Small intestine (tissue), 7 donors: Measurements from ENCODE around the gene CD6. TPM values are rescaled to one million over a fixed set of nuclear protein-coding genes. Genes with fewer than 3 reads are reported as not detected.

Experiments
- DNase-seq, 2 donors: peaks; one replicate each; pipeline versions ENCODE4 v3.0.0 to v3.0.0-alpha.2; 2013
- FAIRE-seq: peaks from 2 replicates; lab custom pipeline; 2012; peaks lifted over from hg19 to GRCh38; lab: Jason Lieb, UNC
- H3K27ac ChIP-seq, 3 donors: one replicate each; pipeline ENCODE4 v1.5.1; 2013; ENCODE audit warnings: low read length in 2 of 3, mild to moderate bottlenecking in 2 of 3, control low read depth in 1 of 3, inconsistent platforms in 1 of 3, low read depth in 1 of 3, moderate library complexity in 1 of 3
- H3K27me3 ChIP-seq, 3 donors: one replicate each; pipeline ENCODE4 v1.6.1; 2013; ENCODE audit warnings: low read length in 3 of 3, inconsistent platforms in 1 of 3; ENCODE audit not compliant: control insufficient read depth in 3 of 3, insufficient read depth in 3 of 3
- H3K36me3 ChIP-seq, 3 donors: one replicate each; pipeline ENCODE4 v1.6.1; 2013; ENCODE audit warnings: low read length in 3 of 3, inconsistent platforms in 1 of 3, low read depth in 1 of 3, mild to moderate bottlenecking in 1 of 3, moderate library complexity in 1 of 3; ENCODE audit not compliant: control insufficient read depth in 3 of 3, insufficient read depth in 2 of 3
- H3K4me1 ChIP-seq, 3 donors: one replicate each; pipeline ENCODE4 v1.6.1; 2013; ENCODE audit warnings: low read length in 2 of 3, inconsistent platforms in 1 of 3, low read depth in 1 of 3, mild to moderate bottlenecking in 1 of 3, moderate library complexity in 1 of 3; ENCODE audit not compliant: control insufficient read depth in 3 of 3, insufficient read depth in 2 of 3
- H3K4me3 ChIP-seq, 3 donors: one replicate each; pipeline ENCODE4 v1.5.1; 2013; ENCODE audit warnings: low read length in 3 of 3, control low read depth in 1 of 3, inconsistent platforms in 1 of 3, low read depth in 1 of 3, mild to moderate bottlenecking in 1 of 3, moderate library complexity in 1 of 3
- H3K9me3 ChIP-seq, 2 donors: one replicate each; pipeline ENCODE4 v1.6.1; 2013; ENCODE audit warnings: low read depth in 1 of 2, low read length in 1 of 2; ENCODE audit not compliant: control insufficient read depth in 2 of 2, insufficient read depth in 1 of 2
- WGBS, 3 donors: extraction: QIAGEN DNeasy Blood & Tissue Kit; methylation state at CpG; one replicate each; pipeline ENCODE4 v1.1.7; 2013; 5-methylcytosine and 5-hydroxymethylcytosine counted together
- polyA plus RNA-seq, 4 donors: library from polyadenylated mRNA; stranded (reverse) in 3 of 4; unstranded in 1 of 4; fragments of 200-250 nt in 3 of 4; fragments of 120-200 nt in 1 of 4; gene quantifications; one replicate each; pipeline versions ENCODE4 v1.2.1 to v1.2.3, GENCODE V29; 2013
- donor health status: healthy with polysubstance abuse.
- donor health status: control.
- donor health status: control.
- donor health status: Bipolar disorder and iron deficiency.
- donor health status: healthy.

CD6 gene
- polyA plus RNA-seq, 4 donors = 1.3 to 5.1 (median 1.7) TPM

- Histone ChIP-seq H3K4me3 (no peak overlapping the region), H3K27me3 (no peaks in the 10 kb centered on the region), H3K27ac (no peak overlapping the region), H3K4me1 (no peaks in the 10 kb centered on the region), H3K36me3 (no peaks in the 10 kb centered on the region), H3K9me3 (no peaks in the 10 kb centered on the region)
- DNase-seq (no peak), FAIRE-seq (no peak)
- 84 to 92% (median 86%) methylated on average over 3 of the region's 3 CpGs for WGBS, 3 donors
Observed at GRCh38 chr11:61054513-61054912, 83.0 kb downstream of the CD6 start.

GRCh38 chr11:61054927-61055562, 83.6 kb downstream of the CD6 start:
- H3K27ac ChIP-seq = no peak overlapping the region
- no peak for DNase-seq
- 79 to 82% (median 80%) methylated on average over 16 of the region's 16 CpGs for WGBS, 3 donors
- no peaks in the 10 kb centered on the region for H3K36me3 ChIP-seq
- no peaks in the 10 kb centered on the region for H3K9me3 ChIP-seq
- no peak overlapping the region for H3K4me3 ChIP-seq
- no peak for FAIRE-seq
- H3K27me3 ChIP-seq = no peaks in the 10 kb centered on the region
- no peaks in the 10 kb centered on the region for H3K4me1 ChIP-seq

- Histone ChIP-seq H3K27me3 (no peaks in the 10 kb centered on the region), H3K9me3 (no peaks in the 10 kb centered on the region), H3K27ac (no peak overlapping the region), H3K36me3 (no peaks in the 10 kb centered on the region), H3K4me1 (no peaks in the 10 kb centered on the region), H3K4me3 (no peak overlapping the region)
- WGBS, 3 donors = 93 to 96% (median 93%) methylated on average over 8 of the region's 8 CpGs
- FAIRE-seq (no peak), DNase-seq (no peak)
Observed at GRCh38 chr11:61055776-61056175, 84.3 kb downstream of the CD6 start.

DNA sequence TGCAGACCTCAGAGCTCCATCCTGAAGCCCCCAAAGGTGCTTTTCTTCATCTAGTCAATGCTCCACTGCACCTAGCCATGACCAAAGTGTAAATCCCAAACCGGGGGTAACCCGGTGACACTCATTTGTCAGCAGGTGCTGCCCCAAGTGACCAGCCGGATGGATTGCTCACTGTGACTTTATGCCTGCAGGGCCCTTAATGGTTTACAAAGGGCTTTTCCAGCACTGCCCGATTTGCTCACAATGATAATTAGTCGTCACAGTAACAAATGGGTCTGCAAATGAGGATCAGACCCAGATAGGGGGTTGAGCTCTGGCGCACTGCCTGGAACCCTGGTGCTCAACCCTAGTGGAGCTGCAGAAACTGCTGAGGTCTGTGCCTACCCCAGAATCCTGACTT, 85.1 kb downstream of the CD6 start:
- no peaks in the 10 kb centered on the region for H3K4me1 ChIP-seq
- no peak for DNase-seq
- no peaks in the 10 kb centered on the region for H3K27me3 ChIP-seq
- no peaks in the 10 kb centered on the region for H3K9me3 ChIP-seq
- FAIRE-seq = no peak
- WGBS, 3 donors = 68 to 72% (median 72%) methylated on average over 6 of the region's 6 CpGs
- H3K4me3 ChIP-seq = no peak overlapping the region
- H3K36me3 ChIP-seq = no peaks in the 10 kb centered on the region
- no peak overlapping the region for H3K27ac ChIP-seq

DNA sequence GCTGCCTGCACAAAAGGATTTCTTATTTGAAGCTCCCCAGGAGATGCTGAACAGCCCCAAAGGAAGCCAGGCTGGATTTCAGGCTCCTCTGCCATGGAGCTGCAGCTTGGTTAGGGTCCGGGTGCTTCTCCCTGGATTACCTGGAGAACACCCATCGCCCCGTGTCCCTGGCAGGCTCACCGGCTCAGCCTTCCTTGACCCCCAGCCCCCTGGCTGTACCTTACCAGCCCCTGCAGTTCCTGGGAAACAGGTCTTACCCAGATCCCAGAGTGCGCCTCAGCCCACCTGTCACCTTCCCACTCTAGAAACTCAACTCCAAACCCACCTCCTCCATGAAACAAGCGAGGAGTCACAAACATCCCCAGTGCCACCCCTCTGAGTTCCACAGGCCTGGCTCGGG, 85.5 kb downstream of the CD6 start:
- Histone ChIP-seq H3K27me3 (no peaks in the 10 kb centered on the region), H3K9me3 (no peaks in the 10 kb centered on the region), H3K4me3 (no peak overlapping the region), H3K27ac (no peak overlapping the region), H3K4me1 (no peaks in the 10 kb centered on the region), H3K36me3 (no peaks in the 10 kb centered on the region)
- DNase-seq (no peak), FAIRE-seq (no peak)
- WGBS, 3 donors = 80 to 86% (median 82%) methylated on average over 7 of the region's 7 CpGs

DNA sequence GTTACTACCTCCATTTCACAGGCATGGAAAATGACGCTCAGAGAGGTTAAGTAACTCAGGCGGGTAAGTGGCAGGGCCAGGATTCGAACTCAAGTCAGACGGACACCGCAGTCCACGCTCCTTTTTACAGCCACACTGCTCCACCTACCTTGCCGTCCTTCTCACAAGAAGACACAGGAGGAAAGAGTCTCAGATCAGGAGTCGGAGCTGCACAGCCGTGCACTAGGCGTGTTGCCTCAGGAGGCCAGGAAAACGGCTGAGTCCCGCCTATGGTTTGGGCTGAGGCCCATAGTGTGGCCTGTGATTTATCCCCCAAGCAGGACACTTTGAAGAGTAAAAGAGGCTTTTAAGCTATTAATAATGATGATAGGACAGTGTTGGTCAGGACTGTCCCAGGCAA, 86.1 kb downstream of the CD6 start:
- DNase-seq = no peak

DNA sequence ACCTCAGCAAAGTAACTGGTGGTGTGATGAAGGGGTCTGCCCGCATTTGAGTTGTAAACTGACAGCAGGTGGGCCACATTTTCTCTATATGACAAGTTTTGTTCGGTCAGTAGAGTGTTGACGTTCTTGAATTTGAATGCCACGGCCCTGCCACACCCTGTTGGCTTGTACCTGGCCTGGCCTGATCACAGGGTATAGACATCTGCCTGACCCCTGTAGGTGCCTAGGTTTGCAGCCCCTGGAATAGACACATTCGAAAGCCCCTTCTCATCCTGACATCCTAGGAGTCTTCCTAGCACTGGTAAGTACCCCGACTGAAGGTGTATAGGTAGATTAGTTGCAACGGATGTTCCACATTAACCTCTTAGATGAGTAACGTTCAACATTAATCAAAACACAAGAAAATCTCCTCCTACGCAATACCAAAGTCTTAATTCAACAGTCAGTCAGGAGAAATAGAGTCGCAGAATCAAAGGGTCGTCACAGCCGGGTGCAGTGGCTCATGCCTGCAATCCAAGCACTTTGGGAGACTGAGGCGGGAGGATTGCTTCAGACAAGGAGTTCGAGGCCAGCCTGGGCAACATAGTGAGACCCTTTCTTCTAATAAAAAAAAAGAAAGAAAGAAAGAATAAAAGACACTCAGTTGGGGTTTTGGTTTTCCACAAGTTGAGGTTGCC, 87.2 kb downstream of the CD6 start:
- FAIRE-seq (no peak), DNase-seq (no peak)
- Histone ChIP-seq H3K9me3 (no peaks in the 10 kb centered on the region), H3K27ac (no peak overlapping the region), H3K27me3 (no peaks in the 10 kb centered on the region), H3K36me3 (no peaks in the 10 kb centered on the region), H3K4me1 (no peaks in the 10 kb centered on the region), H3K4me3 (no peak overlapping the region)
- WGBS, 3 donors = 82 to 85% (median 84%) methylated on average over 14 of the region's 14 CpGs

More for the DNA sequence above, 86.1 kb downstream of the CD6 start:
- no peak for FAIRE-seq
- WGBS, 3 donors = 88 to 91% (median 88%) methylated on average over 12 of the region's 12 CpGs
- Histone ChIP-seq H3K9me3 (no peaks in the 10 kb centered on the region), H3K36me3 (no peaks in the 10 kb centered on the region), H3K4me1 (no peaks in the 10 kb centered on the region), H3K27ac (no peak overlapping the region), H3K4me3 (no peak overlapping the region), H3K27me3 (no peaks in the 10 kb centered on the region)

GRCh38 chr11:61059260-61059752, 87.8 kb downstream of the CD6 start:
- FAIRE-seq (no peak), DNase-seq (no peak)
- H3K27me3 ChIP-seq = no peaks in the 10 kb centered on the region
- WGBS, 3 donors = 70 to 76% (median 74%) methylated on average over 8 of the region's 8 CpGs
- no peak overlapping the region for H3K4me3 ChIP-seq
- no peak overlapping the region for H3K27ac ChIP-seq
- H3K4me1 ChIP-seq = no peaks in the 10 kb centered on the region
- H3K36me3 ChIP-seq = no peaks in the 10 kb centered on the region
- H3K9me3 ChIP-seq = no peaks in the 10 kb centered on the region
